GM12878 (cell line): ENCODE measurements around the gene VCL. TPM values are rescaled to one million over a fixed set of nuclear protein-coding genes. Genes with fewer than 3 reads are reported as not detected.

Experiments used
- ATAC-seq: fragments of 200-7000 bp; cut with Tn5 transposase; 3 replicates; pipeline ENCODE4 v1.9.1; 2020; ENCODE audit warnings: mild to moderate bottlenecking, moderate library complexity
- BruUV-seq: library from RNA; stranded (reverse); fragments of 400-500 nt; replicated peaks from 2 replicates; lab custom pipeline; 2021; lab: Mats Ljungman, UMichigan
- CTCF ChIA-PET: fragments of 300-600 bp; sonication (Branson Sonifier 250); formaldehyde crosslinking; extraction: SDS; loops from one replicate; lab custom pipeline; 2021; ENCODE audit warnings: inconsistent platforms; lab: Yijun Ruan, JAX
- POLR2A ChIA-PET: fragments of 350-600 bp; formaldehyde crosslinking; extraction: SDS; loops from one replicate; lab custom pipeline; 2021; ENCODE audit warnings: inconsistent platforms; lab: Charles Lee
- RAD21 ChIA-PET: fragments of 300-600 bp; sonication (Branson Sonifier 250); formaldehyde crosslinking; loops from one replicate; lab custom pipeline; 2023; ENCODE audit warnings: antibody characterized with exemption; ENCODE audit not compliant: unreplicated experiment; lab: Charles Lee
- SMC1A ChIA-PET: fragments of 300-600 bp; sonication (Branson Sonifier 250); formaldehyde crosslinking; loops from one replicate; lab custom pipeline; 2023; ENCODE audit not compliant: unreplicated experiment, uncharacterized antibody; lab: Charles Lee
- DNase-seq: peaks from one replicate; pipeline ENCODE4 v3.0.0-alpha.2; 2011; ENCODE audit warnings: low read depth, low spot score
- FAIRE-seq: peaks from 3 replicates; lab custom pipeline; 2011; peaks lifted over from hg19 to GRCh38; lab: Jason Lieb, UNC
- H2AFZ ChIP-seq: 2 replicates; pipeline ENCODE4 v1.6.0; 2011; ENCODE audit warnings: low read depth, low read length, control low read depth; ENCODE audit not compliant: control insufficient read depth
- H3K27ac ChIP-seq: 2 replicates; pipeline ENCODE4 v1.5.1; 2011; ENCODE audit warnings: control low read depth; ENCODE audit not compliant: control insufficient read depth, insufficient read depth
- H3K27me3 ChIP-seq, 2 experiments: replicated peaks in 1 of 2; 2 replicates each; pipeline versions ENCODE4 v1.6.0 to v1.6.1; 2011; ENCODE audit warnings: low read length in 1 of 2; ENCODE audit not compliant: control insufficient read depth in 2 of 2, insufficient read depth in 2 of 2
- H3K36me3 ChIP-seq, 2 experiments: 2 replicates each; pipeline ENCODE4 v1.5.1; 2011; ENCODE audit warnings: low read length in 1 of 2; ENCODE audit not compliant: control insufficient read depth in 2 of 2, insufficient read depth in 2 of 2
- H3K4me1 ChIP-seq: 2 replicates; pipeline ENCODE4 v1.6.1; 2011; ENCODE audit warnings: mild to moderate bottlenecking, low read length, moderate library complexity, mixed read lengths; ENCODE audit not compliant: control insufficient read depth, insufficient read depth
- H3K4me2 ChIP-seq: 2 replicates; pipeline ENCODE4 v1.6.0; 2011; ENCODE audit warnings: control low read depth; ENCODE audit not compliant: control insufficient read depth, insufficient read depth
- H3K4me3 ChIP-seq: fragments of 200-600 bp; sonication (generic); 2 replicates; pipeline ENCODE4 v1.5.1; 2016
- H3K79me2 ChIP-seq: 2 replicates; pipeline ENCODE4 v1.6.0; 2011; ENCODE audit warnings: low read length; ENCODE audit not compliant: control insufficient read depth, insufficient read depth
- H3K9ac ChIP-seq: 2 replicates; pipeline ENCODE4 v1.8.0; 2011; ENCODE audit warnings: low read length, control low read depth, mixed read lengths; ENCODE audit not compliant: control insufficient read depth, insufficient read depth
- H3K9me3 ChIP-seq: replicated peaks from 3 replicates; pipeline ENCODE4 v1.5.1; 2011; ENCODE audit warnings: mild to moderate bottlenecking, low read length; ENCODE audit not compliant: control insufficient read depth, insufficient read depth
- H4K20me1 ChIP-seq: 2 replicates; pipeline ENCODE4 v1.6.0; 2011; ENCODE audit not compliant: control insufficient read depth, insufficient read depth
- BCL11A ChIP-seq: IDR thresholded peaks from 2 replicates; pipeline ENCODE4 v1.6.1; 2011; ENCODE audit warnings: low read depth, low read length
- CBFB ChIP-seq: IDR thresholded peaks from 2 replicates; pipeline ENCODE4 v1.6.1; 2016; ENCODE audit warnings: antibody characterized with exemption, low read depth
- JUND ChIP-seq: IDR thresholded peaks from 2 replicates; pipeline ENCODE4 v1.6.1; 2012; ENCODE audit warnings: low read depth, mild to moderate bottlenecking, low read length, improper control_type of control experiment, moderate library complexity
- MXI1 ChIP-seq: fragments of 150-350 bp; IDR thresholded peaks from 2 replicates; pipeline ENCODE4 v1.6.1; 2011; ENCODE audit warnings: low read depth, mild to moderate bottlenecking, inconsistent platforms, low read length, improper control_type of control experiment
- NR2F1 ChIP-seq: fragments of 450-650 bp; conservative IDR thresholded peaks from 2 replicates; pipeline ENCODE4 v1.6.1; 2017; ENCODE audit warnings: mild to moderate bottlenecking
- PAX5 ChIP-seq: IDR thresholded peaks from 2 replicates; pipeline ENCODE4 v1.6.1; 2011; ENCODE audit warnings: low read depth, low read length, borderline replicate concordance
- PML ChIP-seq: IDR thresholded peaks from 2 replicates; pipeline ENCODE4 v1.6.1; 2012; ENCODE audit warnings: low read length, inconsistent platforms
- POLR2AphosphoS2 ChIP-seq: IDR thresholded peaks from 2 replicates; pipeline ENCODE4 v1.6.1; 2011; ENCODE audit warnings: low read depth, mild to moderate bottlenecking, low read length, improper control_type of control experiment, moderate library complexity
- RCOR1 ChIP-seq: conservative IDR thresholded peaks from 2 replicates; pipeline ENCODE4 v1.6.1; 2012; ENCODE audit warnings: low read depth, low read length, improper control_type of control experiment
- YBX1 ChIP-seq: fragments of 450-650 bp; IDR thresholded peaks from 2 replicates; pipeline ENCODE4 v1.6.1; 2016; ENCODE audit warnings: antibody characterized with exemption
- ZSCAN29 ChIP-seq: fragments of 450-650 bp; IDR thresholded peaks from 2 replicates; pipeline ENCODE4 v1.6.1; 2017; ENCODE audit warnings: mild to moderate bottlenecking, moderate library complexity
- WGBS: methylation state at CpG from one replicate; pipeline ENCODE4 v1.1.6; 2016; ENCODE audit warnings: low lambda C conversion rate; ENCODE audit not compliant: insufficient replicate concordance, insufficient coverage; ENCODE audit errors: missing lambda C conversion rate; 5-methylcytosine and 5-hydroxymethylcytosine counted together
- in situ Hi-C: fragments of 300-500 bp; cut with MboI; formaldehyde crosslinking; loops from 9 replicates; pipeline ENCODE4 v1.14.3; 2018; ENCODE audit warnings: mixed read lengths
- intact Hi-C: fragments of 100-400 bp; cut with micrococcal nuclease; formaldehyde crosslinking; loops from one replicate; pipeline ENCODE4 v1.14.2; 2022; ENCODE audit not compliant: unreplicated experiment
- polyA plus RNA-seq, 11 experiments: library from polyadenylated mRNA; depleted of rRNA in 4 of 11; unstranded in 6 of 11; stranded (reverse) in 5 of 11; fragments of >200 nt; fragmentation: Nextera tagmentation in 4 of 11; fragmentation: Illumina TruSeq in 1 of 11; extraction: Ambion mirVana in 4 of 11; extraction: Trizol in 1 of 11; gene quantifications; 1 replicate in 1 of 11; 2 replicates in 10 of 11; pipeline versions ENCODE4 v1.2.1 to v1.2.3, GENCODE V29; 2011 to 2016; ENCODE audit warnings: inconsistent platforms in 2 of 11, missing spikeins in 2 of 11, low read depth in 1 of 11
- total RNA-seq, 4 experiments: library from RNA; depleted of rRNA in 3 of 4; stranded (reverse); fragments of >200 nt in 3 of 4; fragmentation: Illumina TruSeq in 1 of 4; extraction: Trizol in 1 of 4; gene quantifications; 2 replicates each; pipeline versions ENCODE4 v1.2.1 to v1.2.3, GENCODE V29; 2013 to 2021
- TF ChIP-seq, protein P1 (sequence below): fragments of 450-650 bp; IDR thresholded peaks from 2 replicates; pipeline ENCODE4 v1.6.1; 2017; ENCODE audit warnings: mild to moderate bottlenecking, moderate library complexity
- TF ChIP-seq, protein P2 (sequence below): IDR thresholded peaks from 2 replicates; pipeline ENCODE4 v1.6.1; 2012; ENCODE audit warnings: low read length, inconsistent platforms
- TF ChIP-seq, protein P3 (sequence below): IDR thresholded peaks from 2 replicates; pipeline ENCODE4 v1.6.1; 2012; ENCODE audit warnings: mild to moderate bottlenecking, low read depth, low read length
- TF ChIP-seq, protein P4 (sequence below): IDR thresholded peaks from 2 replicates; pipeline ENCODE4 v1.6.1; 2011; ENCODE audit warnings: borderline replicate concordance, low read depth, mild to moderate bottlenecking, moderate library complexity, mixed read lengths, low read length; ENCODE audit not compliant: insufficient read depth; ENCODE audit errors: extremely low read length

VCL gene
- total and polyA plus RNA-seq, 10 of the 15 experiments (the other 5 are each of a cell fraction or from before 2014, with no cell fraction given) = 6.7 to 54.6 (median 24.3) TPM

DNA sequence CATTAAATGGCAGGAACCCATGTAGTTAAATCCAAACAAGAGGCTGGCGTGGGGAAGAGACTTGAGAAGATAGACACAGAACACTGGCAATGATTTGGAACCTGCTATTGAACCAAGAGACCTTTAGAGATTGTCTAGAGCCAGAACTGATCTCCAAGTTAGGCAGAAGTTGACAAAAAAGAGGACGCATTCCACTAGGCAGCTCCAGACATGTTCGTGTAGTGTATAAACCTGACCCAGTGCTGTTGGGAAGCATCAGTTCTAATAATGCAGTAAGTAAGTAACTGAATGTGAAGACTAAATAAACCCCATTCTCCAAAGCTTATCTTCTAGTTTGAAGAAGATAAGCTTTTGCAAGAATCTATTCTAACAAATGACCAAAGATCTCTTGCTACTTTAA, 101.9 kb downstream of the VCL start:
- 96% methylated on average over 3 of the region's 3 CpGs for WGBS
- Histone ChIP-seq H4K20me1 (no peaks in the 10 kb centered on the region), H3K4me2 (no peak overlapping the region), H3K4me3 (no peak overlapping the region), H3K27ac (no peak overlapping the region), H2AFZ (no peak overlapping the region), H3K9ac (no peak overlapping the region), H3K36me3 (peaks cover 0 to 10% of the 10 kb centered on the region in 2 experiments; a peak in 1 of 4 replicates), H3K4me1 (peaks cover 8% of the 10 kb centered on the region), H3K27me3 (no peaks in the 10 kb centered on the region), H3K79me2 (no peaks in the 10 kb centered on the region), H3K9me3 (no peaks in the 10 kb centered on the region)
- ChIA-PET POLR2A (interaction anchor here (1.3 kb wide), 1 partner anchor 22 kb away, joined by 3 read pairs; no protein-coding TSS in a partner anchor), CTCF (interaction anchor here (1.0 to 13.9 kb wide), 9 partner anchors 9 to 220 kb away, joined by 3 to 185 read pairs (median 4); no protein-coding TSS in a partner anchor), RAD21 (interaction anchor here (1.1 to 1.2 kb wide), 2 partner anchors 10 to 217 kb away, joined by 3 read pairs; no protein-coding TSS in a partner anchor), SMC1A (interaction anchor here (0.5 to 2.2 kb wide), 11 partner anchors 18 to 273 kb away, joined by 3 to 9 read pairs (median 3); no protein-coding TSS in a partner anchor)
- ATAC-seq (no peak), FAIRE-seq (no peak), DNase-seq (no peak)
- in situ Hi-C loops = loop anchor here (25.0 kb wide), 1 partner anchor 213 kb away; no protein-coding TSS in a partner anchor
- intact Hi-C loops = loop anchor here (5.0 kb wide), 1 partner anchor 143 kb away; no protein-coding TSS in a partner anchor
- BruUV-seq = no TSS peak
- TF ChIP-seq PAX5 = no peak
- TF ChIP-seq ZSCAN29 = no peak
- TF ChIP-seq, protein P1, sequence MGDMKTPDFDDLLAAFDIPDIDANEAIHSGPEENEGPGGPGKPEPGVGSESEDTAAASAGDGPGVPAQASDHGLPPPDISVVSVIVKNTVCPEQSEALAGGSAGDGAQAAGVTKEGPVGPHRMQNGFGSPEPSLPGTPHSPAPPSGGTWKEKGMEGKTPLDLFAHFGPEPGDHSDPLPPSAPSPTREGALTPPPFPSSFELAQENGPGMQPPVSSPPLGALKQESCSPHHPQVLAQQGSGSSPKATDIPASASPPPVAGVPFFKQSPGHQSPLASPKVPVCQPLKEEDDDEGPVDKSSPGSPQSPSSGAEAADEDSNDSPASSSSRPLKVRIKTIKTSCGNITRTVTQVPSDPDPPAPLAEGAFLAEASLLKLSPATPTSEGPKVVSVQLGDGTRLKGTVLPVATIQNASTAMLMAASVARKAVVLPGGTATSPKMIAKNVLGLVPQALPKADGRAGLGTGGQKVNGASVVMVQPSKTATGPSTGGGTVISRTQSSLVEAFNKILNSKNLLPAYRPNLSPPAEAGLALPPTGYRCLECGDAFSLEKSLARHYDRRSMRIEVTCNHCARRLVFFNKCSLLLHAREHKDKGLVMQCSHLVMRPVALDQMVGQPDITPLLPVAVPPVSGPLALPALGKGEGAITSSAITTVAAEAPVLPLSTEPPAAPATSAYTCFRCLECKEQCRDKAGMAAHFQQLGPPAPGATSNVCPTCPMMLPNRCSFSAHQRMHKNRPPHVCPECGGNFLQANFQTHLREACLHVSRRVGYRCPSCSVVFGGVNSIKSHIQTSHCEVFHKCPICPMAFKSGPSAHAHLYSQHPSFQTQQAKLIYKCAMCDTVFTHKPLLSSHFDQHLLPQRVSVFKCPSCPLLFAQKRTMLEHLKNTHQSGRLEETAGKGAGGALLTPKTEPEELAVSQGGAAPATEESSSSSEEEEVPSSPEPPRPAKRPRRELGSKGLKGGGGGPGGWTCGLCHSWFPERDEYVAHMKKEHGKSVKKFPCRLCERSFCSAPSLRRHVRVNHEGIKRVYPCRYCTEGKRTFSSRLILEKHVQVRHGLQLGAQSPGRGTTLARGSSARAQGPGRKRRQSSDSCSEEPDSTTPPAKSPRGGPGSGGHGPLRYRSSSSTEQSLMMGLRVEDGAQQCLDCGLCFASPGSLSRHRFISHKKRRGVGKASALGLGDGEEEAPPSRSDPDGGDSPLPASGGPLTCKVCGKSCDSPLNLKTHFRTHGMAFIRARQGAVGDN = no peak
- no peak for TF ChIP-seq CBFB
- TF ChIP-seq RCOR1 = no peak
- no peak for TF ChIP-seq PML
- no peak for TF ChIP-seq POLR2AphosphoS2
- TF ChIP-seq NR2F1 = no peak
- no peak for TF ChIP-seq JUND
- TF ChIP-seq, protein P2, sequence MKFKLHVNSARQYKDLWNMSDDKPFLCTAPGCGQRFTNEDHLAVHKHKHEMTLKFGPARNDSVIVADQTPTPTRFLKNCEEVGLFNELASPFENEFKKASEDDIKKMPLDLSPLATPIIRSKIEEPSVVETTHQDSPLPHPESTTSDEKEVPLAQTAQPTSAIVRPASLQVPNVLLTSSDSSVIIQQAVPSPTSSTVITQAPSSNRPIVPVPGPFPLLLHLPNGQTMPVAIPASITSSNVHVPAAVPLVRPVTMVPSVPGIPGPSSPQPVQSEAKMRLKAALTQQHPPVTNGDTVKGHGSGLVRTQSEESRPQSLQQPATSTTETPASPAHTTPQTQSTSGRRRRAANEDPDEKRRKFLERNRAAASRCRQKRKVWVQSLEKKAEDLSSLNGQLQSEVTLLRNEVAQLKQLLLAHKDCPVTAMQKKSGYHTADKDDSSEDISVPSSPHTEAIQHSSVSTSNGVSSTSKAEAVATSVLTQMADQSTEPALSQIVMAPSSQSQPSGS = no peak
- TF ChIP-seq MXI1 = no peak
- TF ChIP-seq, protein P3, sequence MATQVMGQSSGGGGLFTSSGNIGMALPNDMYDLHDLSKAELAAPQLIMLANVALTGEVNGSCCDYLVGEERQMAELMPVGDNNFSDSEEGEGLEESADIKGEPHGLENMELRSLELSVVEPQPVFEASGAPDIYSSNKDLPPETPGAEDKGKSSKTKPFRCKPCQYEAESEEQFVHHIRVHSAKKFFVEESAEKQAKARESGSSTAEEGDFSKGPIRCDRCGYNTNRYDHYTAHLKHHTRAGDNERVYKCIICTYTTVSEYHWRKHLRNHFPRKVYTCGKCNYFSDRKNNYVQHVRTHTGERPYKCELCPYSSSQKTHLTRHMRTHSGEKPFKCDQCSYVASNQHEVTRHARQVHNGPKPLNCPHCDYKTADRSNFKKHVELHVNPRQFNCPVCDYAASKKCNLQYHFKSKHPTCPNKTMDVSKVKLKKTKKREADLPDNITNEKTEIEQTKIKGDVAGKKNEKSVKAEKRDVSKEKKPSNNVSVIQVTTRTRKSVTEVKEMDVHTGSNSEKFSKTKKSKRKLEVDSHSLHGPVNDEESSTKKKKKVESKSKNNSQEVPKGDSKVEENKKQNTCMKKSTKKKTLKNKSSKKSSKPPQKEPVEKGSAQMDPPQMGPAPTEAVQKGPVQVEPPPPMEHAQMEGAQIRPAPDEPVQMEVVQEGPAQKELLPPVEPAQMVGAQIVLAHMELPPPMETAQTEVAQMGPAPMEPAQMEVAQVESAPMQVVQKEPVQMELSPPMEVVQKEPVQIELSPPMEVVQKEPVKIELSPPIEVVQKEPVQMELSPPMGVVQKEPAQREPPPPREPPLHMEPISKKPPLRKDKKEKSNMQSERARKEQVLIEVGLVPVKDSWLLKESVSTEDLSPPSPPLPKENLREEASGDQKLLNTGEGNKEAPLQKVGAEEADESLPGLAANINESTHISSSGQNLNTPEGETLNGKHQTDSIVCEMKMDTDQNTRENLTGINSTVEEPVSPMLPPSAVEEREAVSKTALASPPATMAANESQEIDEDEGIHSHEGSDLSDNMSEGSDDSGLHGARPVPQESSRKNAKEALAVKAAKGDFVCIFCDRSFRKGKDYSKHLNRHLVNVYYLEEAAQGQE = no peak
- no peak for TF ChIP-seq BCL11A
- no peak for TF ChIP-seq YBX1
- TF ChIP-seq, protein P4, sequence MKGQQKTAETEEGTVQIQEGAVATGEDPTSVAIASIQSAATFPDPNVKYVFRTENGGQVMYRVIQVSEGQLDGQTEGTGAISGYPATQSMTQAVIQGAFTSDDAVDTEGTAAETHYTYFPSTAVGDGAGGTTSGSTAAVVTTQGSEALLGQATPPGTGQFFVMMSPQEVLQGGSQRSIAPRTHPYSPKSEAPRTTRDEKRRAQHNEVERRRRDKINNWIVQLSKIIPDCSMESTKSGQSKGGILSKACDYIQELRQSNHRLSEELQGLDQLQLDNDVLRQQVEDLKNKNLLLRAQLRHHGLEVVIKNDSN = no peak
